HEK293T (cell line): ENCODE data around the gene ATP13A4.

Experiments used
- ARNT ChIP-seq: fragments of 450-650 bp; IDR thresholded peaks from 2 replicates; pipeline ENCODE4 v1.6.1; 2017; ENCODE audit warnings: mild to moderate bottlenecking
- FOXM1 ChIP-seq: fragments of 450-650 bp; IDR thresholded peaks from 2 replicates; pipeline ENCODE4 v1.6.1; 2017; ENCODE audit warnings: mild to moderate bottlenecking, borderline replicate concordance
- HDGF ChIP-seq: fragments of 450-650 bp; IDR thresholded peaks from 2 replicates; pipeline ENCODE4 v1.6.1; 2017; ENCODE audit warnings: antibody characterized with exemption, borderline replicate concordance
- NFRKB ChIP-seq: fragments of 450-650 bp; IDR thresholded peaks from 2 replicates; pipeline ENCODE4 v1.6.1; 2016; ENCODE audit warnings: mild to moderate bottlenecking, moderate library complexity
- SP1 ChIP-seq: fragments of 450-650 bp; IDR thresholded peaks from 2 replicates; pipeline ENCODE4 v1.6.1; 2017

DNA sequence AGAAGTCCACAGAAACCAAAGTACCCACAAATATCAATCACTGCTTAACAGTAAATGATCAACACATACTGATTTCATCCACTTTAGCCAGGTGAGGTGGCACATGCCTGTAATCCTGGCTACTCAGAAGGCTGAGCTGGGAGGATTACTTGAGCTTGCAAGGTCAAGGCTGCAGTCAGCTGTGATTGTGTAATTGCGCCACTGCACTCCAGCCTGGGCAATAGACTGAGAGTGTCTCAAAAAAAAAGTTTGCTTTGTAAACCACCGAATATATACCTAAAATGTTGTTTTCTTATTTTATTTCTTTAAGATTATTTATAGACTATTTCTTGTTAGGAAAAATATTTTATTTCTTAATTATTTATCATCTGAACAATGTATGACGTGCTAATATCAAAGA is 8.7 kb upstream of the ATP13A4 start:
- no peak for TF ChIP-seq FOXM1
- no peak for TF ChIP-seq ARNT
- TF ChIP-seq HDGF: no peak
- TF ChIP-seq SP1: no peak
- TF ChIP-seq NFRKB: no peak
